ENCODE results near the gene IL11. TPM values are rescaled to one million over a fixed set of nuclear protein-coding genes. Genes with fewer than 3 reads are reported as not detected.

Gene IL11
- total RNA-seq, 1 donor from 2014 or later: 183 TPM

DNA sequence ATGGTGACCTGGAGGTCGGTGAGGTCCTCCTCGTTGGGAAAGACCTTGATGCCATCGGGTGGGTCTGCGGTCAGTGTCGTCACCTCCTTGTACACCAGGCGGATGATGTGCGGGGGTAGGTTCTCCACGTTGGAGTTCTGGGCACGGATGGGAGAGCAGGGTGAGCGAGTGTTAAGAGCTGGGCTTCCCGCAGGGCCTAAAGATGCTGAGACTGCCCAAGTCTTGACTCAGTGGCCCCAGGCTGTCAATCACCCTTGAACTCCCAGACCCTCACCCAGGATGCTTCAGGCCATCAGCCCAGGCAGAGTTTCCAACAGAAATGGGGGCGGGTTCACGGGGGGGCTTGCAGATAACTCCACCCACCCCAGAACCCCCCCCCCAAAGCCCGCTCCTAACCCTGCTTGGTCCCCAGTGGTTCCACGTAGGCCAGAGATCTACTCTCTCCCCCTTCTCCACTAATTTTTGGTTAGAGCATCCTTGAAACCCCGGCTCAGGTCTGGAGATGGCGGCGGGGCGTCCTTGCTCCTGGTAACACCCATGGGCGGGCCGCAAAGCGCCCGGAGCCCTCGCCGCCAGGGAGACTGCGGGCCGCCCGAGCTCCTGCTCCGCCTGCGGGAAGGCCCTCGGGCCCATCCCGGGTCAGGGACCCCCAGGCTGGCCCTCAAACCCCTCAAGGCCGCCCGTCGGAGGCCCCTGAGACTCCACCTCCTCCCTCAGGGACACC, 36.7 kb upstream of the IL11 start:
- no peaks in the 10 kb centered on the region for H3K9me3 ChIP-seq (ENCODE audit: insufficient read depth, low read depth, low read length)
- peak overlapping the region; percentile 81 for H3K4me3 ChIP-seq (ENCODE audit: insufficient read depth, low read depth, low read length)
- H3K36me3 ChIP-seq (ENCODE audit: insufficient read depth, low read length): peaks cover 28% of the 10 kb centered on the region
- H4K20me1 ChIP-seq (ENCODE audit: insufficient read depth, low read length): peaks cover 48% of the 10 kb centered on the region
- Mint-ChIP-seq H3K27ac (ENCODE audit: unreplicated experiment) (peak overlapping the region; percentile 62), H3K4me3 (ENCODE audit: unreplicated experiment) (peak overlapping the region; percentile 84), H3K9me3 (ENCODE audit: unreplicated experiment) (peaks cover 14% of the 10 kb centered on the region), H3K4me1 (ENCODE audit: low read depth, unreplicated experiment) (peaks cover 15% of the 10 kb centered on the region), H3K27me3 (ENCODE audit: low read depth, unreplicated experiment) (peaks cover 10% of the 10 kb centered on the region), H3K36me3 (ENCODE audit: low read depth, unreplicated experiment) (peaks cover 25% of the 10 kb centered on the region)
- peak overlapping the region; percentile 94 for H3K4me2 ChIP-seq (ENCODE audit: low read length)
- no peak overlapping the region for H2AFZ ChIP-seq (ENCODE audit: low read depth, low read length)
- no peak for FAIRE-seq
- peak overlapping the region; percentile 95 for H3K9ac ChIP-seq (ENCODE audit: low read length)
- H3K4me1 ChIP-seq (ENCODE audit: insufficient read depth, low read length): peaks cover 20% of the 10 kb centered on the region
- TF ChIP-seq, protein P1, sequence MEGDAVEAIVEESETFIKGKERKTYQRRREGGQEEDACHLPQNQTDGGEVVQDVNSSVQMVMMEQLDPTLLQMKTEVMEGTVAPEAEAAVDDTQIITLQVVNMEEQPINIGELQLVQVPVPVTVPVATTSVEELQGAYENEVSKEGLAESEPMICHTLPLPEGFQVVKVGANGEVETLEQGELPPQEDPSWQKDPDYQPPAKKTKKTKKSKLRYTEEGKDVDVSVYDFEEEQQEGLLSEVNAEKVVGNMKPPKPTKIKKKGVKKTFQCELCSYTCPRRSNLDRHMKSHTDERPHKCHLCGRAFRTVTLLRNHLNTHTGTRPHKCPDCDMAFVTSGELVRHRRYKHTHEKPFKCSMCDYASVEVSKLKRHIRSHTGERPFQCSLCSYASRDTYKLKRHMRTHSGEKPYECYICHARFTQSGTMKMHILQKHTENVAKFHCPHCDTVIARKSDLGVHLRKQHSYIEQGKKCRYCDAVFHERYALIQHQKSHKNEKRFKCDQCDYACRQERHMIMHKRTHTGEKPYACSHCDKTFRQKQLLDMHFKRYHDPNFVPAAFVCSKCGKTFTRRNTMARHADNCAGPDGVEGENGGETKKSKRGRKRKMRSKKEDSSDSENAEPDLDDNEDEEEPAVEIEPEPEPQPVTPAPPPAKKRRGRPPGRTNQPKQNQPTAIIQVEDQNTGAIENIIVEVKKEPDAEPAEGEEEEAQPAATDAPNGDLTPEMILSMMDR (IDR thresholded peaks at IDR 0.05; ENCODE audit: insufficient read depth, low read depth, low read length): no peak
- TF ChIP-seq EZH2 (IDR thresholded peaks at IDR 0.05; ENCODE audit: insufficient read depth, low read length): no peak
- peaks cover 51% of the 10 kb centered on the region for H3K79me2 ChIP-seq (ENCODE audit: insufficient read depth, low read length)
- H3K27me3 ChIP-seq (ENCODE audit: insufficient read depth, low read length): no peaks in the 10 kb centered on the region
- peak overlapping the region; percentile 99 for H3K27ac ChIP-seq (ENCODE audit: low read depth, low read length)
- no peak for DNase-seq (ENCODE audit: low read depth)

DNA sequence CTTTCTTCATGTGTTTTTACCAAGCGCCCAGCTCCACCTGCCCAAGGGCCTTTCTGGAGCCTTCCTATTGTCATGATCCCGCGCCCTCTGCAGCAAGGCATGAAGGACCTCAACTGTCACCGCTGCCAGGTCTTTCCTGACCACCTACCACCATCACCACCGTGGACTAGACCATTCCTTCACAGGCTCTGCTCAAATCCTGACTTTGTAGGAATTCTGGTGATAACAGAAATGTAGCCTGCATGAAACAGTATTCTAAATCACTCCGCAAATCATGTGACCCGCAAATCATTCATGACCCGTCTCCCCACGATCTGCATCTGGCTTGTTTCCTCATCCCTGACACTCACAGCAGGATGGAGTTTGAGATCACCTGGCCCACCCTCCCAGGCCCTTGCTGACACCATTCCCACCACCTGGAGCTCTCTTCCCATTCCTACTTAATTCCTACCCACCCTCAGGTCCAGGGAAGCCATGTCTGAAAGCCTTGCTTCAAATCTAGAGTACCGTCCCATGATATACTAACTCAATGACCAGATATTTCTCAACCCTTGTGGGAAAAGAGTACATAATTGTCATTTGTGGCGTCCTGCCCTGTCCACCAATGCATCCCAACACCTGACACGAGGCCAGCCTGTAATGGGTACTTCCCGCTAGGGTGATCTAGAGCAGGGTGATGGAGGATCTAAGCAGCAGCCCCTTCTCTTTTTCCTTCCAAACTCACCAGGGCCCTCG, 36.0 kb upstream of the IL11 start:
- H3K36me3 ChIP-seq (ENCODE audit: insufficient read depth, low read length): peaks cover 28% of the 10 kb centered on the region
- Mint-ChIP-seq H3K9me3 (ENCODE audit: unreplicated experiment) (peaks cover 12% of the 10 kb centered on the region), H3K27ac (ENCODE audit: unreplicated experiment) (peak overlapping the region; percentile 62), H3K4me1 (ENCODE audit: low read depth, unreplicated experiment) (peaks cover 15% of the 10 kb centered on the region), H3K4me3 (ENCODE audit: unreplicated experiment) (peak overlapping the region; percentile 84), H3K36me3 (ENCODE audit: low read depth, unreplicated experiment) (peaks cover 28% of the 10 kb centered on the region), H3K27me3 (ENCODE audit: low read depth, unreplicated experiment) (peaks cover 4% of the 10 kb centered on the region)
- no peaks in the 10 kb centered on the region for H3K9me3 ChIP-seq (ENCODE audit: insufficient read depth, low read depth, low read length)
- H3K4me2 ChIP-seq (ENCODE audit: low read length): peak overlapping the region; percentile 94
- TF ChIP-seq, protein P1 (IDR thresholded peaks at IDR 0.05; ENCODE audit: insufficient read depth, low read depth, low read length): no peak
- TF ChIP-seq EZH2 (IDR thresholded peaks at IDR 0.05; ENCODE audit: insufficient read depth, low read length): no peak
- peak overlapping the region; percentile 99 for H3K27ac ChIP-seq (ENCODE audit: low read depth, low read length)
- DNase-seq (ENCODE audit: low read depth) (no peak), FAIRE-seq (no peak)
- H4K20me1 ChIP-seq (ENCODE audit: insufficient read depth, low read length): peaks cover 53% of the 10 kb centered on the region
- no peaks in the 10 kb centered on the region for H3K27me3 ChIP-seq (ENCODE audit: insufficient read depth, low read length)
- H3K79me2 ChIP-seq (ENCODE audit: insufficient read depth, low read length): peaks cover 52% of the 10 kb centered on the region
- H2AFZ ChIP-seq (ENCODE audit: low read depth, low read length): no peak overlapping the region
- H3K4me3 ChIP-seq (ENCODE audit: insufficient read depth, low read depth, low read length): peak overlapping the region; percentile 81
- H3K9ac ChIP-seq (ENCODE audit: low read length): peak overlapping the region; percentile 95
- peaks cover 20% of the 10 kb centered on the region for H3K4me1 ChIP-seq (ENCODE audit: insufficient read depth, low read length)
